Measurements from ENCODE around the gene TXNDC17.
"Not testable (repeated sequence)": the region's sequence is repeated elsewhere in the genome, so short reads cannot be mapped to it uniquely, and the experiment has no call there.

TXNDC17 gene

DNA sequence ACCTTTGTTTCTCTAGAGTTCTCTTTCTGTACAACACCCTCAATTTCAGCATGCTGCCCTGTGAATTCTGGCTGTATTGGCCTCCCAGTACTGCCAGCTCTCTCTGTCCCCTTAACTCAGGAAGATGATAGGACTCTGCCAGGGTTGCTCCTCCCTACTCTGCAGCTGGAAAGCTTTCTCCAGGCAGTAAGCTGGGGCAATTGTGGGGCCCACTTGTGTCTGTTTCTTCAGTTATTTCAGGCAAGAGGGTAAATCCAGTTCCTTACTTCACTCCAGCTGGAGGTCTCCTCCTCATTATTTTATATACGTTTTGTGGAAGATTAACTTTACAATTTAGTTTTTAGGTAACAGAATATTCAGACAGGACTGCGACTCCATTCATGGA lies 20.6 kb downstream of the TXNDC17 start:
- TF ChIP-seq ZNF8 (CRISPR knock-in tag; IDR thresholded peaks at IDR 0.05) (no peak), PPARA (CRISPR knock-in tag; IDR thresholded peaks at IDR 0.05; ENCODE audit: borderline replicate concordance) (no peak), OSR1 (CRISPR knock-in tag; IDR thresholded peaks at IDR 0.05) (no peak), RARB (CRISPR knock-in tag; IDR thresholded peaks at IDR 0.05) (no peak), ARNTL (CRISPR knock-in tag; IDR thresholded peaks at IDR 0.05; ENCODE audit: borderline replicate concordance, low read depth) (no peak), CSDC2 (CRISPR knock-in tag; IDR thresholded peaks at IDR 0.05) (no peak), TCF4 (CRISPR knock-in tag; IDR thresholded peaks at IDR 0.05; ENCODE audit: borderline replicate concordance) (no peak), TOX (CRISPR knock-in tag; IDR thresholded peaks at IDR 0.05; ENCODE audit: borderline replicate concordance) (no peak), ZFP3 (CRISPR knock-in tag; IDR thresholded peaks at IDR 0.05) (no peak)
- TF ChIP-seq, protein P1, sequence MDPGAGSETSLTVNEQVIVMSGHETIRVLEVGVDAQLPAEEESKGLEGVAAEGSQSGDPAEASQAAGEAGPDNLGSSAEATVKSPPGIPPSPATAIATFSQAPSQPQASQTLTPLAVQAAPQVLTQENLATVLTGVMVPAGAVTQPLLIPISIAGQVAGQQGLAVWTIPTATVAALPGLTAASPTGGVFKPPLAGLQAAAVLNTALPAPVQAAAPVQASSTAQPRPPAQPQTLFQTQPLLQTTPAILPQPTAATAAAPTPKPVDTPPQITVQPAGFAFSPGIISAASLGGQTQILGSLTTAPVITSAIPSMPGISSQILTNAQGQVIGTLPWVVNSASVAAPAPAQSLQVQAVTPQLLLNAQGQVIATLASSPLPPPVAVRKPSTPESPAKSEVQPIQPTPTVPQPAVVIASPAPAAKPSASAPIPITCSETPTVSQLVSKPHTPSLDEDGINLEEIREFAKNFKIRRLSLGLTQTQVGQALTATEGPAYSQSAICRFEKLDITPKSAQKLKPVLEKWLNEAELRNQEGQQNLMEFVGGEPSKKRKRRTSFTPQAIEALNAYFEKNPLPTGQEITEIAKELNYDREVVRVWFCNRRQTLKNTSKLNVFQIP (CRISPR knock-in tag; IDR thresholded peaks at IDR 0.05; ENCODE audit: borderline replicate concordance, low read depth): no peak
- no peak for ATAC-seq

DNA sequence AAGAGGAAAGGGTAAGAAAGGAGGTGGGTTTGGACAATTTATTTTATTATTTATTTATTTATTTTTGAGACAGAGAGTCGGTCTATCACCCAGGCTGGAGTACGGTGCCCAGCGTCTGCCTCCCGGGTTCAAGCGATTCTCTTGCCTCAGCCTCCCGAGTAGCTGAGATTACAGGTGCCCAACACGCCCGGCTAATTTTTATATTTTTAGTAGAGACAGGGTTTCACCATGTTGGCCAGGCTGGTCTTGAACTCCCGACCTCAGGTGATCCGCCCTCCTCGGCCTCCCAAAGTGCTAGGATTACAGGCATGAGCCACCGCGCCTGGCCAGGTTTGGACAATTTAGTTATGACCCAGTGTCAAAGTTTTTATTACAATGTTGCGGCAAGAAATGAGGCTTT lies 22.3 kb downstream of the TXNDC17 start:
- ATAC-seq: not testable (repeated sequence)

DNA sequence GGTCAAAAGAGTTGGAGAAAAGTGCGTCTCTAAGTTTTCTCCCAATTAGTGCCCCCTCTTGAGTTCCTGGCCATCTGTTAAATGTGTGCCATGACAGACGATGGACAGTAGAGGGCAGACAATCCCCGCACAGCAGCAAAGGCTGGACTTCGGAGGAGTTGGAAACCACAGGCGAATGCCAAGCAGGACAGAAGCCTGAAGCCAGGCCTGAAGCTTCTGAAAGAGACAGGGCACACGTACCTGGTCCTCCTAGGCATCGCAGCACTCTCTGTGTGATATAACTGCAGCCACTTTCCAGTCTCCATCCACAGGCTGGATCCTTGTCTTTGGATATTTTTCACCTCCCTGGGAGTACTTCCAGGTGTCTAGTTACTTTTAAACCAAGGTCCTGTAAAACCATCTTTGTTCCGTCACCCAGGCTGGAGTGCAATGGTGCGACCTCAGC lies 25.2 kb downstream of the TXNDC17 start:
- no peak for TF ChIP-seq ESRRG (CRISPR knock-in tag; IDR thresholded peaks at IDR 0.05)
- TF ChIP-seq SNAI2 (CRISPR knock-in tag; IDR thresholded peaks at IDR 0.05): no peak
- TF ChIP-seq GLIS3 (CRISPR knock-in tag; IDR thresholded peaks at IDR 0.05): no peak
- TF ChIP-seq, protein P2, sequence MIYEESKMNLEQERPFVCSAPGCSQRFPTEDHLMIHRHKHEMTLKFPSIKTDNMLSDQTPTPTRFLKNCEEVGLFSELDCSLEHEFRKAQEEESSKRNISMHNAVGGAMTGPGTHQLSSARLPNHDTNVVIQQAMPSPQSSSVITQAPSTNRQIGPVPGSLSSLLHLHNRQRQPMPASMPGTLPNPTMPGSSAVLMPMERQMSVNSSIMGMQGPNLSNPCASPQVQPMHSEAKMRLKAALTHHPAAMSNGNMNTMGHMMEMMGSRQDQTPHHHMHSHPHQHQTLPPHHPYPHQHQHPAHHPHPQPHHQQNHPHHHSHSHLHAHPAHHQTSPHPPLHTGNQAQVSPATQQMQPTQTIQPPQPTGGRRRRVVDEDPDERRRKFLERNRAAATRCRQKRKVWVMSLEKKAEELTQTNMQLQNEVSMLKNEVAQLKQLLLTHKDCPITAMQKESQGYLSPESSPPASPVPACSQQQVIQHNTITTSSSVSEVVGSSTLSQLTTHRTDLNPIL (CRISPR knock-in tag; IDR thresholded peaks at IDR 0.05; ENCODE audit: low read depth): no peak
- no peak for TF ChIP-seq ZFP30 (CRISPR knock-in tag; IDR thresholded peaks at IDR 0.05)
- no peak for TF ChIP-seq ZC3H10 (CRISPR knock-in tag; IDR thresholded peaks at IDR 0.05)
- no peak for TF ChIP-seq CSDC2 (CRISPR knock-in tag; IDR thresholded peaks at IDR 0.05)
- TF ChIP-seq PPARA (CRISPR knock-in tag; IDR thresholded peaks at IDR 0.05; ENCODE audit: borderline replicate concordance): no peak
- TF ChIP-seq ZNF8 (CRISPR knock-in tag; IDR thresholded peaks at IDR 0.05): no peak
- TF ChIP-seq, protein P3, sequence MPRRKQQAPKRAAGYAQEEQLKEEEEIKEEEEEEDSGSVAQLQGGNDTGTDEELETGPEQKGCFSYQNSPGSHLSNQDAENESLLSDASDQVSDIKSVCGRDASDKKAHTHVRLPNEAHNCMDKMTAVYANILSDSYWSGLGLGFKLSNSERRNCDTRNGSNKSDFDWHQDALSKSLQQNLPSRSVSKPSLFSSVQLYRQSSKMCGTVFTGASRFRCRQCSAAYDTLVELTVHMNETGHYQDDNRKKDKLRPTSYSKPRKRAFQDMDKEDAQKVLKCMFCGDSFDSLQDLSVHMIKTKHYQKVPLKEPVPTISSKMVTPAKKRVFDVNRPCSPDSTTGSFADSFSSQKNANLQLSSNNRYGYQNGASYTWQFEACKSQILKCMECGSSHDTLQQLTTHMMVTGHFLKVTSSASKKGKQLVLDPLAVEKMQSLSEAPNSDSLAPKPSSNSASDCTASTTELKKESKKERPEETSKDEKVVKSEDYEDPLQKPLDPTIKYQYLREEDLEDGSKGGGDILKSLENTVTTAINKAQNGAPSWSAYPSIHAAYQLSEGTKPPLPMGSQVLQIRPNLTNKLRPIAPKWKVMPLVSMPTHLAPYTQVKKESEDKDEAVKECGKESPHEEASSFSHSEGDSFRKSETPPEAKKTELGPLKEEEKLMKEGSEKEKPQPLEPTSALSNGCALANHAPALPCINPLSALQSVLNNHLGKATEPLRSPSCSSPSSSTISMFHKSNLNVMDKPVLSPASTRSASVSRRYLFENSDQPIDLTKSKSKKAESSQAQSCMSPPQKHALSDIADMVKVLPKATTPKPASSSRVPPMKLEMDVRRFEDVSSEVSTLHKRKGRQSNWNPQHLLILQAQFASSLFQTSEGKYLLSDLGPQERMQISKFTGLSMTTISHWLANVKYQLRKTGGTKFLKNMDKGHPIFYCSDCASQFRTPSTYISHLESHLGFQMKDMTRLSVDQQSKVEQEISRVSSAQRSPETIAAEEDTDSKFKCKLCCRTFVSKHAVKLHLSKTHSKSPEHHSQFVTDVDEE (CRISPR knock-in tag; IDR thresholded peaks at IDR 0.05): no peak
- no peak for TF ChIP-seq ZFP3 (CRISPR knock-in tag; IDR thresholded peaks at IDR 0.05)
- no peak for TF ChIP-seq ZNF565 (CRISPR knock-in tag; conservative IDR thresholded peaks at IDR 0.05; ENCODE audit: low read depth)
- peak; percentile 96 for ATAC-seq

DNA sequence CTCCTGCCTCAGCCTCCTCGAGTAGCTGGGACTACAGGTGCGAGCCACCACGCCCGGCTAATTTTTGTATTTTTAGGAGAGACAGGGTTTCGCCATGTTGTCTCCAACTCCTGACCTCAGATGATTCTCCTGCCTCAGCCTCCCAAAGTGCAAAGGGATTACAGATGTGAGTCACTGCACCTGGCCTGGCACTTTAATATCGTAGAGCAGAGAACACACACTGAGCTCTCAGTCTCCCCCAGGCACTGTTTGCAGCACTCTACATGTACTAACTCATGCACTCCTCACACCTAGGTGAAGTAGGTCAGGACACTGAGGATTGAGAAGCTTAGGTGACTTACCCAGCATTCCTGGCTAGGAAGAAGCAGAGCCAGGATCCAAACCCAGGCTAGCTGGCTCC lies 25.7 kb downstream of the TXNDC17 start:
- TF ChIP-seq ZNF70 (CRISPR knock-in tag; IDR thresholded peaks at IDR 0.05): no peak
- no peak for TF ChIP-seq ZC3H10 (CRISPR knock-in tag; IDR thresholded peaks at IDR 0.05)
- TF ChIP-seq ISL1 (CRISPR knock-in tag; IDR thresholded peaks at IDR 0.05): no peak
- TF ChIP-seq, protein P3 (CRISPR knock-in tag; IDR thresholded peaks at IDR 0.05): no peak
- TF ChIP-seq, protein P2 (CRISPR knock-in tag; IDR thresholded peaks at IDR 0.05; ENCODE audit: low read depth): no peak
- no peak for TF ChIP-seq RARB (CRISPR knock-in tag; IDR thresholded peaks at IDR 0.05)
- no peak for TF ChIP-seq TOX (CRISPR knock-in tag; IDR thresholded peaks at IDR 0.05; ENCODE audit: borderline replicate concordance)
- no peak for TF ChIP-seq CSDC2 (CRISPR knock-in tag; IDR thresholded peaks at IDR 0.05)
- no peak for TF ChIP-seq PPARA (CRISPR knock-in tag; IDR thresholded peaks at IDR 0.05; ENCODE audit: borderline replicate concordance)
- no peak for TF ChIP-seq ARNTL (CRISPR knock-in tag; IDR thresholded peaks at IDR 0.05; ENCODE audit: borderline replicate concordance, low read depth)
- no peak for TF ChIP-seq OSR1 (CRISPR knock-in tag; IDR thresholded peaks at IDR 0.05)
- ATAC-seq: no peak

Measured in SK-N-SH treated with all-trans-retinoic acid at 6 μM for 48 hours (cell line).